HG02623 (cell line): ENCODE data around the gene KRT7.

Source experiments
- ATAC-seq: cut with Tn5 transposase; IDR thresholded peaks from one replicate; pipeline ENCODE4 v1.9.1; 2021; ENCODE audit warnings: moderate library complexity; ENCODE audit not compliant: unreplicated experiment

Gene KRT7

DNA sequence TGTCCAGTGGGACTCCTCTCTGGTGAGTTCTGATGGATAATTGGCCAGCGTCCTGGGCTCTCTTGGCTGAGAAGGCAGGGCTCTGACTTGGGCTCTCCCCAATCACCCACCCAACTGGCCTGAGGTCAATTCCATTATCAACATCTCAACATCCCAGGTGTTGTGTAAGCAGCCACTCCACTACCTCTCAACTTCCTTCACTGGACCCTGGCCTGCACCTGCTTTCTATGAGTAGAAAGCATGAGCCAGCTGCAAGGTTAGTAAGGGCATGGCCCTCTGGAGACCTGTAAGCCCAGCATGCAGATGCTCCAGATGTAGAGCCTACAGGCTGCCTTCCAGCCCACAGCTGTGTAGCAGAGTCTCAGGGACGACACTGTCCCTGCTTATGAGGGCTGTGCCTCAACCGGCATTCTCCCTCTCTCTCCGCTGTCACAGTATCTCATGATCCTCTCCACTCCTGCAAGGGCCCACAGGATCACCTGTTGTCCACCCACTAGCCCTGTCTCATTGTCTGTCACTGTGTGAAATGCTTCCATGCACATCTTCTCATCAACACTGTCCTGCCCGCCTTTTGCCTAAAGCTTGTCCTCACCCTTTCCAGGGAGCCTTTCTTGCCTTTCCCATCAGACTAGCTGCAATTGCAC, 63.7 kb downstream of the KRT7 start:
- ATAC-seq = no peak
